Measurements from ENCODE around the gene CST1.
"Not testable (repeated sequence)": the region's sequence is repeated elsewhere in the genome, so short reads cannot be mapped to it uniquely, and the experiment has no call there.

CST1 gene

GRCh38 chr20:23752019-23752418 is 1.3 kb upstream of the CST1 start:
- H3K4me3 ChIP-seq (ENCODE audit: insufficient read depth, low read length, poor library complexity, severe bottlenecking) = no peak overlapping the region
- no peak overlapping the region for H3K9ac ChIP-seq (ENCODE audit: low read length)
- no peaks in the 10 kb centered on the region for H3F3A ChIP-seq (ENCODE audit: insufficient read depth)
- no peaks in the 10 kb centered on the region for H3K79me2 ChIP-seq (ENCODE audit: insufficient read depth, low read length)
- no peaks in the 10 kb centered on the region for H3K9me3 ChIP-seq (ENCODE audit: insufficient read depth, low read length)
- H3K9me2 ChIP-seq (replicated peaks; ENCODE audit: insufficient read depth, low read length) = no peaks in the 10 kb centered on the region
- H3K36me3 ChIP-seq (ENCODE audit: low read length) = no peaks in the 10 kb centered on the region
- H3K4me2 ChIP-seq (ENCODE audit: low read depth, low read length, poor library complexity, severe bottlenecking) = no peak overlapping the region
- no peaks in the 10 kb centered on the region for H3K27me3 ChIP-seq (ENCODE audit: low read length)
- H3K27ac ChIP-seq (ENCODE audit: low read depth, low read length) = no peak overlapping the region
- TF ChIP-seq, protein P1, sequence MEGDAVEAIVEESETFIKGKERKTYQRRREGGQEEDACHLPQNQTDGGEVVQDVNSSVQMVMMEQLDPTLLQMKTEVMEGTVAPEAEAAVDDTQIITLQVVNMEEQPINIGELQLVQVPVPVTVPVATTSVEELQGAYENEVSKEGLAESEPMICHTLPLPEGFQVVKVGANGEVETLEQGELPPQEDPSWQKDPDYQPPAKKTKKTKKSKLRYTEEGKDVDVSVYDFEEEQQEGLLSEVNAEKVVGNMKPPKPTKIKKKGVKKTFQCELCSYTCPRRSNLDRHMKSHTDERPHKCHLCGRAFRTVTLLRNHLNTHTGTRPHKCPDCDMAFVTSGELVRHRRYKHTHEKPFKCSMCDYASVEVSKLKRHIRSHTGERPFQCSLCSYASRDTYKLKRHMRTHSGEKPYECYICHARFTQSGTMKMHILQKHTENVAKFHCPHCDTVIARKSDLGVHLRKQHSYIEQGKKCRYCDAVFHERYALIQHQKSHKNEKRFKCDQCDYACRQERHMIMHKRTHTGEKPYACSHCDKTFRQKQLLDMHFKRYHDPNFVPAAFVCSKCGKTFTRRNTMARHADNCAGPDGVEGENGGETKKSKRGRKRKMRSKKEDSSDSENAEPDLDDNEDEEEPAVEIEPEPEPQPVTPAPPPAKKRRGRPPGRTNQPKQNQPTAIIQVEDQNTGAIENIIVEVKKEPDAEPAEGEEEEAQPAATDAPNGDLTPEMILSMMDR (IDR thresholded peaks at IDR 0.05; ENCODE audit: insufficient read depth, low read length, poor library complexity, severe bottlenecking) = no peak
- TF ChIP-seq EZH2phosphoT487 (conservative IDR thresholded peaks at IDR 0.05; ENCODE audit: low read length) = no peak
- H2AFZ ChIP-seq (ENCODE audit: low read depth, low read length, severe bottlenecking) = no peak overlapping the region
- no peaks in the 10 kb centered on the region for H4K20me1 ChIP-seq (ENCODE audit: low read depth, low read length)

DNA sequence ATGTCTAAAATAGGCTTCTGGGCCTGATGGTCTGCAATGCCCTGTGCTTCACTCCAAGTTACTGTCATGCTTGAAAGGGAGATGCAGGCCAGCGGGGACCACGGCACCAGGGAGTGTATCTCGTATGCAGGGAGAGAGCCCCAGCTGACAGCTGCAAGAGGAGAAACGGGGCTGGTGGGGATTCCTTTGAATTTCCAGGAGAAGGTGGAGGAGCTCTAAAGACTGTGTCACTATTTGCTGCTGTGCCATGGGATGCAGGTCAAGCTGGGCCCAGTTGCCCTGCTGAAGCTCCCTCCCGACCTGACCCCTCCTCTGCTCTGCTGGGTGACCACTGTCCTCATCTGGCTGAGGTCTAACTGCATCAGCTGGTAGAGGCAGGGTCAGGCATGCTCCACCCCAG is 989 bp downstream of the CST1 start:
- no peaks in the 10 kb centered on the region for H4K20me1 ChIP-seq (ENCODE audit: low read depth, low read length)
- H3K9ac ChIP-seq (ENCODE audit: low read length) = no peak overlapping the region
- no peaks in the 10 kb centered on the region for H3K36me3 ChIP-seq (ENCODE audit: low read length)
- no peak overlapping the region for H3K4me2 ChIP-seq (ENCODE audit: low read depth, low read length, poor library complexity, severe bottlenecking)
- H3K79me2 ChIP-seq (ENCODE audit: insufficient read depth, low read length) = no peaks in the 10 kb centered on the region
- H3F3A ChIP-seq (ENCODE audit: insufficient read depth) = no peaks in the 10 kb centered on the region
- no peaks in the 10 kb centered on the region for H3K9me2 ChIP-seq (replicated peaks; ENCODE audit: insufficient read depth, low read length)
- no peak overlapping the region for H3K4me3 ChIP-seq (ENCODE audit: insufficient read depth, low read length, poor library complexity, severe bottlenecking)
- H3K27ac ChIP-seq (ENCODE audit: low read depth, low read length) = no peak overlapping the region
- no peaks in the 10 kb centered on the region for H3K9me3 ChIP-seq (ENCODE audit: insufficient read depth, low read length)
- no peaks in the 10 kb centered on the region for H3K27me3 ChIP-seq (ENCODE audit: low read length)
- no peak for TF ChIP-seq EZH2phosphoT487 (conservative IDR thresholded peaks at IDR 0.05; ENCODE audit: low read length)
- TF ChIP-seq, protein P1 (IDR thresholded peaks at IDR 0.05; ENCODE audit: insufficient read depth, low read length, poor library complexity, severe bottlenecking) = no peak
- H2AFZ ChIP-seq (ENCODE audit: low read depth, low read length, severe bottlenecking) = no peak overlapping the region

- not testable (repeated sequence) for H3K9me2 ChIP-seq (replicated peaks; ENCODE audit: insufficient read depth, low read length); H3K79me2 ChIP-seq (ENCODE audit: insufficient read depth, low read length); H3K27ac ChIP-seq (ENCODE audit: low read depth, low read length); H3F3A ChIP-seq (ENCODE audit: insufficient read depth); H4K20me1 ChIP-seq (ENCODE audit: low read depth, low read length); H3K9ac ChIP-seq (ENCODE audit: low read length); H2AFZ ChIP-seq (ENCODE audit: low read depth, low read length, severe bottlenecking); H3K27me3 ChIP-seq (ENCODE audit: low read length); H3K36me3 ChIP-seq (ENCODE audit: low read length); H3K4me3 ChIP-seq (ENCODE audit: insufficient read depth, low read length, poor library complexity, severe bottlenecking); H3K4me2 ChIP-seq (ENCODE audit: low read depth, low read length, poor library complexity, severe bottlenecking); H3K9me3 ChIP-seq (ENCODE audit: insufficient read depth, low read length)
Measured at GRCh38 chr20:23748975-23749374, 1.8 kb downstream of the CST1 start.

DNA sequence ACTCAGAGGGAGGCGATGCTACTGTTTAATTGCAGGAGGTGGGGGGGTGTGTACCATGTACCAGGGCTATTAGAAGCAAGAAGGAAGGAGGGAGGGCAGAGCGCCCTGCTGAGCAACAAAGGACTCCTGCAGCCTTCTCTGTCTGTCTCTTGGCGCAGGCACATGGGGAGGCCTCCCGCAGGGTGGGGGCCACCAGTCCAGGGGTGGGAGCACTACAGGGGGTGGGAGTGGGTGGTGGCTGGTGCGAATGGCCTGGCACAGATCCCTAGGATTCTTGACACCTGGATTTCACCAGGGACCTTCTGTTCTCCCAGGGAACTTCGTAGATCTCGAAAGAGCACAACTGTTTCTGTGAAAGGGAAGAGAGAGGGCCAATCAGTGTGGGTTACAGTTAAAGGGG is 3.2 kb downstream of the CST1 start:
- not testable (repeated sequence) for H3K4me2 ChIP-seq (ENCODE audit: low read depth, low read length, poor library complexity, severe bottlenecking); H3K9ac ChIP-seq (ENCODE audit: low read length); H3K4me3 ChIP-seq (ENCODE audit: insufficient read depth, low read length, poor library complexity, severe bottlenecking); H2AFZ ChIP-seq (ENCODE audit: low read depth, low read length, severe bottlenecking); H4K20me1 ChIP-seq (ENCODE audit: low read depth, low read length); H3F3A ChIP-seq (ENCODE audit: insufficient read depth); H3K9me2 ChIP-seq (replicated peaks; ENCODE audit: insufficient read depth, low read length); H3K9me3 ChIP-seq (ENCODE audit: insufficient read depth, low read length); H3K27ac ChIP-seq (ENCODE audit: low read depth, low read length); H3K27me3 ChIP-seq (ENCODE audit: low read length); H3K36me3 ChIP-seq (ENCODE audit: low read length); H3K79me2 ChIP-seq (ENCODE audit: insufficient read depth, low read length)

DNA sequence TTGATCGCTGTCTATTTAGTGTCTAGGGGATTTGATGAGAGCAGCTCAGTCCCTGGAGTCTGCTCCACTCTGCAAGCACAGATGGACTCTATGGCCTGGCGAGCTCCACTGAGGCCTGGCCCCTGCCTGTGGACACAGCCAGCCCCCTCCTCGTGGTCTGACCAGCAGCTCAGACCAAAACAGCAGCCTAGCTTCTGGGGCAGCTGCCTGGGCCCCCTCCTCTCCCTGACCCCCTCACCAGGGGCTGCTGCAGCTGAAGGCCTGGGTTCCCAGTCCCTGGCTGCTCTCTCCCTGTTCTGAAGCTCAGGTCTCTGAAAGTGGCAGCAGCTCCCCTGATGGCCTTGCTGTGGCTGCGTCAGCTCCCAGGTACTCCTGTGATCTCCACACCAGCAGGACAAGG is 3.6 kb downstream of the CST1 start:
- not testable (repeated sequence) for H3K9ac ChIP-seq (ENCODE audit: low read length); H2AFZ ChIP-seq (ENCODE audit: low read depth, low read length, severe bottlenecking); H3K27me3 ChIP-seq (ENCODE audit: low read length); H3K36me3 ChIP-seq (ENCODE audit: low read length); H3K4me2 ChIP-seq (ENCODE audit: low read depth, low read length, poor library complexity, severe bottlenecking); H3K27ac ChIP-seq (ENCODE audit: low read depth, low read length); H3K79me2 ChIP-seq (ENCODE audit: insufficient read depth, low read length); H4K20me1 ChIP-seq (ENCODE audit: low read depth, low read length); H3F3A ChIP-seq (ENCODE audit: insufficient read depth); H3K9me3 ChIP-seq (ENCODE audit: insufficient read depth, low read length); H3K9me2 ChIP-seq (replicated peaks; ENCODE audit: insufficient read depth, low read length); H3K4me3 ChIP-seq (ENCODE audit: insufficient read depth, low read length, poor library complexity, severe bottlenecking)
